A673 (cell line): ENCODE results near the gene FBXO42. TPM values are rescaled to one million over a fixed set of nuclear protein-coding genes. Genes with fewer than 3 reads are reported as not detected.

ENCODE experiments used
- BruUV-seq: library from RNA; stranded (reverse); fragments of 400-500 nt; replicated peaks from 2 replicates; lab custom pipeline; 2021; lab: Mats Ljungman, UMichigan
- CTCF ChIA-PET: fragments of 300-600 bp; sonication (Branson Sonifier 250); formaldehyde crosslinking; loops from one replicate; lab custom pipeline; 2022; ENCODE audit warnings: antibody characterized with exemption; lab: Charles Lee
- POLR2A ChIA-PET: fragments of 300-600 bp; sonication (Branson Sonifier 250); formaldehyde crosslinking; loops from one replicate; lab custom pipeline; 2022; ENCODE audit warnings: antibody characterized with exemption; ENCODE audit not compliant: low non-redundant PET; lab: Charles Lee
- DNase-seq: peaks from one replicate; pipeline ENCODE4 v3.0.0-alpha.2; 2015; ENCODE audit warnings: low spot score
- H3K27ac ChIP-seq: fragments of 200-600 bp; sonication (generic); 2 replicates; pipeline ENCODE4 v1.5.1; 2016; ENCODE audit warnings: mixed run types, low read depth, mild to moderate bottlenecking, mixed read lengths, antibody characterized with exemption, low read length; ENCODE audit not compliant: poor library complexity, severe bottlenecking
- H3K27me3 ChIP-seq: fragments of 200-600 bp; sonication (generic); replicated peaks from 2 replicates; pipeline ENCODE4 v1.6.1; 2017; ENCODE audit warnings: mixed run types, low read depth, mild to moderate bottlenecking, mixed read lengths, antibody characterized with exemption, low read length; ENCODE audit not compliant: insufficient read depth, poor library complexity
- H3K36me3 ChIP-seq: fragments of 200-600 bp; sonication (generic); 2 replicates; pipeline ENCODE4 v1.6.1; 2016; ENCODE audit warnings: mixed run types, mild to moderate bottlenecking, mixed read lengths, antibody characterized with exemption, low read length; ENCODE audit not compliant: insufficient read depth, poor library complexity, severe bottlenecking
- H3K4me1 ChIP-seq: fragments of 200-600 bp; sonication (generic); 2 replicates; pipeline ENCODE4 v1.6.1; 2017; ENCODE audit warnings: mixed run types, mild to moderate bottlenecking, mixed read lengths, antibody characterized with exemption, low read length; ENCODE audit not compliant: insufficient read depth, poor library complexity, severe bottlenecking
- H3K4me3 ChIP-seq: fragments of 200-600 bp; sonication (generic); 2 replicates; pipeline ENCODE4 v1.5.1; 2016; ENCODE audit warnings: low read depth, mixed run types, mild to moderate bottlenecking, mixed read lengths, low read length; ENCODE audit not compliant: poor library complexity, severe bottlenecking
- H3K9me3 ChIP-seq: fragments of 200-600 bp; sonication (generic); 2 replicates; pipeline ENCODE4 v1.6.1; 2016; ENCODE audit warnings: mixed run types, low read depth, mild to moderate bottlenecking, mixed read lengths, antibody characterized with exemption, low read length; ENCODE audit not compliant: poor library complexity, severe bottlenecking
- CTCF ChIP-seq: fragments of 300-800, 200-600 bp; sonication (generic); conservative IDR thresholded peaks from 2 replicates; pipeline ENCODE4 v1.5.1; 2017; ENCODE audit warnings: low read depth, mild to moderate bottlenecking, antibody characterized with exemption, low read length, moderate library complexity, mixed read lengths
- EZH2 ChIP-seq: fragments of 200-600 bp; sonication (generic); IDR thresholded peaks from 2 replicates; pipeline ENCODE4 v1.6.1; 2017; ENCODE audit warnings: borderline replicate concordance, low read depth, mild to moderate bottlenecking, mixed read lengths, antibody characterized with exemption, low read length; ENCODE audit not compliant: poor library complexity, severe bottlenecking
- intact Hi-C: fragments of 100-400 bp; cut with micrococcal nuclease; formaldehyde crosslinking; loops from one replicate; pipeline ENCODE4 v1.10.0; 2022; ENCODE audit not compliant: unreplicated experiment
- total RNA-seq: library from RNA; stranded (reverse); gene quantifications from 2 replicates; pipeline ENCODE4 v1.2.3, GENCODE V29; 2021

FBXO42 gene
- total RNA-seq, 1 experiment from 2014 or later: 19.5 TPM

GRCh38 chr1:16262067-16262466, 90.2 kb downstream of the FBXO42 start:
- ChIA-PET POLR2A (no interaction called here), CTCF (no interaction called here)
- no peak for DNase-seq
- H3K27ac ChIP-seq: no peak overlapping the region
- no peaks in the 10 kb centered on the region for H3K4me1 ChIP-seq
- H3K36me3 ChIP-seq: no peaks in the 10 kb centered on the region
- no peak overlapping the region for H3K4me3 ChIP-seq
- intact Hi-C loops: no loop called here
- TF ChIP-seq EZH2 (no peak), CTCF (no peak)
- no peaks in the 10 kb centered on the region for H3K9me3 ChIP-seq
- no TSS peak for BruUV-seq
- H3K27me3 ChIP-seq: no peaks in the 10 kb centered on the region

DNA sequence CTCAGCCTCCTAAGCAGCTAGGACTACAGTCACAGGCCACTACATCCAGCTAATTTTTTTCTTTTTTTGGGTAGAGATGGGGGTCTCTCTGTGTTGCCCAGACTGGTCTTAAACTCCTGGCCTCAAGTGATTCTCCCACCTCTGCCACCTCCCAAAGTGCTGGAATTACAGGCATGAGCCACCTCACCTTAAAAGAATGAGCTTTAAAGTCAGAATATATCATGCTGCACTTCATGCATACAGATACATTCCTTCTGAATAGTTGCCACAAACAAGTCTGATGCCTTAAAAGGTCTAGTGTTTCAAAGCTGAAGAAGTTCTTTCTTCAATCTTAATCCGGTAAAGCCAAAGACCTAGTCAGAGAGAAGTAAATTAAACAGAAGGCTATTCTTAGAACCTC, 91.5 kb downstream of the FBXO42 start:
- no peaks in the 10 kb centered on the region for H3K27me3 ChIP-seq
- CTCF ChIA-PET: no interaction called here
- DNase-seq: no peak
- TF ChIP-seq CTCF: no peak
- TF ChIP-seq EZH2: no peak
- no peak overlapping the region for H3K4me3 ChIP-seq
- H3K9me3 ChIP-seq: no peaks in the 10 kb centered on the region
- peaks cover under 1% of the 10 kb centered on the region for H3K36me3 ChIP-seq
- POLR2A ChIA-PET: interaction anchor here (0.5 to 0.6 kb wide), 2 partner anchors 102 to 105 kb away, joined by 4 to 5 read pairs; no protein-coding TSS in a partner anchor
- intact Hi-C loops: no loop called here
- no TSS peak for BruUV-seq
- H3K4me1 ChIP-seq: no peaks in the 10 kb centered on the region
- no peak overlapping the region for H3K27ac ChIP-seq

DNA sequence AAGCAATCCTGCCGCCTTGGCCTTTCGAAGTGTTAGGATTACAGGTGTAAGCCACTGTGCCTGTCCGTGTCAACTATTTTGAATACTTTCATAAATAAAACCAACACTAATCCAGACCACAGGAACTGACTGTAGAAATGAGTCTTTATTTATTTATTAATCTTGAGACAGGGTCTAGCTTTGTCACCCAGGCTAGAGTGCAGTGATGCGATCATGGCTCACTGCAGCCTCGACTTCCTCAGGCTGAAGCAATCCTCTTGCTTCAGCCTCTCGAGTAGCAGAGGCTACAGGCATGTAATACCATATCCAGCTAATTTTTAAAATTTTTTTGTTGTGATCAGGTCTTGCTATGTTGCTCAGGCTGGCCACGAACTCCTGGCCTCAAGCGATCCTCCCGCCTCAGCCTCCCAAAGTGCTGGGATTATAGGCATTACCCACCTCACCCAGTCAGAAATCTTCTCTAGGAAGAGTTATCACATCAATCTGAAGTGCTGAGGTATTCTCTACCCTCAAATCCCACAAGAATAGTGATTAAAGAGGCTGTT, 93.6 kb downstream of the FBXO42 start:
- POLR2A ChIA-PET: interaction anchor here (0.7 kb wide), 1 partner anchor 515 kb away, joined by 8 read pairs; no protein-coding TSS in a partner anchor
- TF ChIP-seq EZH2 (no peak), CTCF (no peak)
- CTCF ChIA-PET: no interaction called here
- H3K36me3 ChIP-seq: peaks cover 6% of the 10 kb centered on the region
- H3K27me3 ChIP-seq: no peaks in the 10 kb centered on the region
- BruUV-seq: no TSS peak
- DNase-seq: no peak
- no peaks in the 10 kb centered on the region for H3K9me3 ChIP-seq
- H3K4me3 ChIP-seq: no peak overlapping the region
- no peak overlapping the region for H3K27ac ChIP-seq
- H3K4me1 ChIP-seq: peaks cover 13% of the 10 kb centered on the region
- intact Hi-C loops: no loop called here
